ENCODE measurements around the gene CCL24.

DNA sequence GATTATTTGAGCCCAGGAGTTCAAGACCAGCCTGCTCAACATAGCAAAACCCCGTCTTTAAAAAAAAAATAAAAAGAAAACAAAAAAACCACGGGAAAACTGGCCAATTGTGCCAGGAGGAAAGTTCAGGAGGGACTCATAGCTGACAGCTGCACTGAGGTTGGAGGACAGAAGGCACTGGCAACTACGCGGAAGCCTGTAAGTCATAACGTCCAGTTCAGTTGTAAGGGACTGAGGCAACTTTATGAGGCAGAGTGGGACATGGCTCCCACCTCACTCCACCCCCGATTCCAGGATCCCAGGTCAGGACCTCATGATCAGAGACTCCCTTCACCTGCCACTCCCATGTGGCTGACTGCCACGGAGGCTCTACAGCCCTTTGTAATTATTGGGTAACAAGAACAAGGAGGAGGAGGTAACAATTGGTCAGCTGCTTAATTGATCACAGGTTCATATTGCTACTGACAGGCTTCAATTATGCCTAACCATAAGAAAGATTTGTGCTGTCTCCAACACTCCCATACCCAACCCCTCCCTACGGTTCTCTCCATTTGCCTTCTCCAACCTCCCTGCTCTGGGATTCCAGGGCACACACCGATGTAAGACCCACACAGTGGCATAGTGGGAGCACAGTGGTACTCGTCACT, 1.9 kb upstream of the CCL24 start:
- TF ChIP-seq, protein P1, sequence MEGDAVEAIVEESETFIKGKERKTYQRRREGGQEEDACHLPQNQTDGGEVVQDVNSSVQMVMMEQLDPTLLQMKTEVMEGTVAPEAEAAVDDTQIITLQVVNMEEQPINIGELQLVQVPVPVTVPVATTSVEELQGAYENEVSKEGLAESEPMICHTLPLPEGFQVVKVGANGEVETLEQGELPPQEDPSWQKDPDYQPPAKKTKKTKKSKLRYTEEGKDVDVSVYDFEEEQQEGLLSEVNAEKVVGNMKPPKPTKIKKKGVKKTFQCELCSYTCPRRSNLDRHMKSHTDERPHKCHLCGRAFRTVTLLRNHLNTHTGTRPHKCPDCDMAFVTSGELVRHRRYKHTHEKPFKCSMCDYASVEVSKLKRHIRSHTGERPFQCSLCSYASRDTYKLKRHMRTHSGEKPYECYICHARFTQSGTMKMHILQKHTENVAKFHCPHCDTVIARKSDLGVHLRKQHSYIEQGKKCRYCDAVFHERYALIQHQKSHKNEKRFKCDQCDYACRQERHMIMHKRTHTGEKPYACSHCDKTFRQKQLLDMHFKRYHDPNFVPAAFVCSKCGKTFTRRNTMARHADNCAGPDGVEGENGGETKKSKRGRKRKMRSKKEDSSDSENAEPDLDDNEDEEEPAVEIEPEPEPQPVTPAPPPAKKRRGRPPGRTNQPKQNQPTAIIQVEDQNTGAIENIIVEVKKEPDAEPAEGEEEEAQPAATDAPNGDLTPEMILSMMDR (conservative IDR thresholded peaks at IDR 0.05; ENCODE audit: low read length), result no peak
- no peak for TF ChIP-seq EZH2phosphoT487 (IDR thresholded peaks at IDR 0.05; ENCODE audit: borderline replicate concordance)

Measured in Loucy (cell line).